G401.6 (cell line): ENCODE results near the gene EHD1.

Experiments used
- FAIRE-seq: peaks from 2 replicates; lab custom pipeline; 2012; peaks lifted over from hg19 to GRCh38; lab: Jason Lieb, UNC

EHD1 gene

GRCh38 chr11:64878494-64879243 is at the start of gene EHD1:
TSS of gene EHD1 (minus strand) at chr11:64878621. CDS start at chr11:64878464, 157 bp downstream.
- peak; percentile 56 for FAIRE-seq

DNA sequence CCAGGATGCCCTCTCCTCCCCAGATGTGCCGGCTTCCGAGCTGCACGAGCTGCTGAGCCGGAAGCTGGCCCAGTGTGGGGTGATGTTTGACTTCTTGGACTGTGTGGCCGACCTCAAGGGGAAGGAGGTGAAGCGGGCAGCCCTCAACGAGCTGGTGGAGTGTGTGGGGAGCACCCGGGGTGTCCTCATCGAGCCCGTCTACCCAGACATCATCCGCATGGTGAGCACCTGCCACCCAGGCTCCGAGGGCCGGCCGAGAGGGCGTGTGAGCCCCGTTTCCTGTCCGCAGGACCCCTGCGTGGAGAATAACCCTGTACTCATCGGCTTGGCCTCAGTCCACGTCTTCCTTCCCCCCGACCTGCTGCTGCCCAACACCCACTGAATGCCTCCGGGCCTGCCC is 48.3 kb upstream of the EHD1 start:
- FAIRE-seq: no peak

- no peak for FAIRE-seq
These were observed 47.4 kb upstream of the EHD1 start for GRCh38 chr11:64925536-64926436.

DNA sequence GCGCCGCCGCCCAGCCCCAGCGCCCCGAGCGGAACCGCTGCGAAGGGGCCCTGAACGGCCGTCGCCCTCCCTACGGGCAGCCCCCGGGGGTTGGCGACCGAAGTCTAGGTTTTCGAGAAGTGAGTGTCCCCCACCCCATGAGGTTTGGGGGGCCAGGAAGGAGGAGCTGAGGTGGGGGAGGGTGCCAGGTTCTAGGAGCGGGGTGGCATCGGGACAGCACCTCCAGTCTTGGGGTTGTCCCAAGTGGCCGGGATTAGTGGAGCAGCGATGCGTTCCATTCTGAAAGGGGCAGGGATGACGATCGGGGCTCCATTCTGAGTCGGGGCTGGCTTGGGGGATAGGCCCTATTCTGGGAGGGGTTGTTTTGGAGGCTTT is 46.5 kb upstream of the EHD1 start:
- FAIRE-seq: no peak

DNA sequence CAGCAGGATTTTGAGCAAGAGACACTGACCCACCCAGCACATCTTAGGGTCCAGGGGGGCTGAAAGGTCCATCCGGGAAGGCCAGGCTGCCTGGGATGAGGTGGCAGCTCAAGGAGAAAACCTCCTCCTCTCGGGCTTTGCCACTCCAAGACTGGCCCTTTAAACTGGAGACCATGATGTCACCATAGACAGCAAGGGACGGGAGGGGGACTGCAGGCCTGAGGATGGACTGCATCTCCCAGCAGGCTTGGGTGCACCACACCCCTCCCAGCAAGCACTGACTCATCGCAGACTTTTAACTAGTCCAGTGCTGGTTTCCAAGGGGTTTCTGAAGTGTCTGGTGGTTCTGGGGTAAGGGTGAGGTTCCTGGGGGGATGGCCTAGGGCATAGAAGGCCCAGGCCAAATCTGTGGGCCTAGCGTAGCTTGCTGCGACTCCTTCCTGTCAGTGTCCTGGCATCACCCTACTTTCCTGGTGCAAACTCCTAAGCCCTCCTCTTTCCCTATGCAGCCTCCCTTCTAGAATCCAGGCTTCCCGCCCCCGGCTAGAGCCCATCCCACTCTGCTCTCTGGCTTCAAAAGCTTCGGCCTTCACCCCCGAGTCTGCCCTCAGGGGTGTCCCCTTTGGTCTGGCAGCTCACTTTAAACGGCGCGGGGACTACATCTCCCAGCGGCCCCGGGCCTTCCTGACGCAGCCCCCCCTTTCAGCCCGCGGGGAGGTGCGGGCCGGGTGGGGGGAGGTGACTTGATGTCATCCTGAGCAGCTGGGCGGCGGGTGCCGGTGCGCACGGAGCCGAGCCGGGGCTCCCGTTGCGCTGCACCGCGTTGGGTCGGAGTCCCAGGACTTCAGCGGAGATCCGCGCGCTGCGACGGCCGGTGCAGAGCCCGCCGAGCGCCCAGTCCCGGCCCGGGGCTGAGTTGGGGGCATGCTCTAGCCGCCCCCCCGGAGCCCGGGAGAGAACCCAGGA is 45.8 kb upstream of the EHD1 start, which contains the start of gene PPP2R5B:
PPP2R5B (plus strand) TSS at position 746 of the 966 bp plus-strand sequence. CDS start 1,046 bp downstream, outside the sequence.
- peak; percentile 97 for FAIRE-seq

GRCh38 chr11:64923151-64923661 is 44.8 kb upstream of the EHD1 start:
- no peak for FAIRE-seq

DNA sequence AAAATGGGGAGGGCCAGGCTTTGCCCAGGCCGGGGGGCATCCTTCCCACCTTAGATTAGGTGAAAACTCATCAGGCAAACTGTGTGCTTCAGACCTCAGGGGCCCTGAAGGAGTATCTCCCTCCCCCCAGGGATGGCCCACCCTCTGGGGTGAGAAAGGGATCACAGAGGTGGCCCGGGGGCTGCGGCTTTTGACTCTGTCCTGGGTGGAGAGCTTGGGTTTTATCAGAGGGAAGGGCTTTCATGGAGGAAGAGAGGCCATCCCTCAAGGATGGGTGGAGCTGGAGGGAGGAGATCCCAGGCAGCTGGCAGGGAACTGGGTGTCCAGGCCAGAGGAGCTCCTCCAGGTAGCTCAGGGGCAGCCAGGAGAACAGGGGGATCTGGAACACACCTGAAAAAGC is 43.0 kb upstream of the EHD1 start:
- no peak for FAIRE-seq

- no peak for FAIRE-seq
These were observed 41.7 kb upstream of the EHD1 start for GRCh38 chr11:64920124-64920523.

- no peak for FAIRE-seq
These were observed 41.2 kb upstream of the EHD1 start for GRCh38 chr11:64919627-64920026.

- no peak for FAIRE-seq
These were observed 39.6 kb upstream of the EHD1 start for GRCh38 chr11:64918017-64918416.

- no peak for FAIRE-seq
These were observed 39.2 kb upstream of the EHD1 start for GRCh38 chr11:64917663-64917995.

DNA sequence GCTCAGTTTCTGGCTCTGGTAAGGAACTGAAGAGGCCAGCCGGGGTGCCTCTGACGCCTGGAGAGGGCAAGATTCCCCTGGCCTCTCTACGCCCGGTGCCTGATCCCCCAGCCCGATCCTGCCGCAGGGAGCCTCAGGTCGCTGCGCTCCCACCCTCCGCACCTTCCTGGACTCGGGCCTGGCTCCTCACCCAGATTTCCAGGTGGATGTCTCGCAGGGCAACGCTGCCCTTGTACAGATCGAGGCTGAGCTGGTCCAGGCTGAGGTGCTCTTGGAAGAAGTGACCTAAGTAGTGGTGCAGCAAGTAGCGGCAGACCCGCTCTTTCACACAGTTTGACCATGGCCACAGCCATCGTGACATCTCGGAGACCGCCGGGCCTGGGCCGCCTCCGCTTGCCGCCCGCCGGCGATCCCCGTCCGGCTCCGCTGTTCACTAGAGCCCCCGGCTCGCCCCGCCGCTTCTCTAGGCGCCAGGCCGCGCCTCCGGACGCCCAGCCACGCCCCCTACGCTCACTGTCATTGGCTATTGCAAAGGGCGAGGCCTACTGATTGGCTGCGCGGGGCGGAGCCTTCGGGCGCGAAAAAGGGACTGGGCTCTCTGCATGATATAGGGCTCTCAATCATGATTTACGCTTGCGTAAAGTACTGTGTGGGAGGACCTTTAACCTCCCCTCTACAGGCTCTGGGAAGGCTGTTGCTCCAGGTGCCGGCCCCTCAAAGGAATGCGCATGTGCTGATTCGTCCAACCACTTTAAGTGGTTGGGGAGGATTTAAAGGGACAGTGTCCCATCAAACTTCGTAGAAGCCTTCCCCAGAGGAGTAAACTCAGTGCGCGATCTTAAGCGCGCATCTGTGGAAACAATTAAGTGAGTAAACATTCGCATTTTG is 38.6 kb upstream of the EHD1 start, which contains the start of gene ATG2A:
ATG2A (minus strand) TSS at position 435 of the 888 bp plus-strand sequence; CDS start at position 361, 74 bp downstream.
- peak; percentile 99 for FAIRE-seq

- FAIRE-seq: no peak
These were observed 37.8 kb upstream of the EHD1 start for GRCh38 chr11:64916040-64916774.

DNA sequence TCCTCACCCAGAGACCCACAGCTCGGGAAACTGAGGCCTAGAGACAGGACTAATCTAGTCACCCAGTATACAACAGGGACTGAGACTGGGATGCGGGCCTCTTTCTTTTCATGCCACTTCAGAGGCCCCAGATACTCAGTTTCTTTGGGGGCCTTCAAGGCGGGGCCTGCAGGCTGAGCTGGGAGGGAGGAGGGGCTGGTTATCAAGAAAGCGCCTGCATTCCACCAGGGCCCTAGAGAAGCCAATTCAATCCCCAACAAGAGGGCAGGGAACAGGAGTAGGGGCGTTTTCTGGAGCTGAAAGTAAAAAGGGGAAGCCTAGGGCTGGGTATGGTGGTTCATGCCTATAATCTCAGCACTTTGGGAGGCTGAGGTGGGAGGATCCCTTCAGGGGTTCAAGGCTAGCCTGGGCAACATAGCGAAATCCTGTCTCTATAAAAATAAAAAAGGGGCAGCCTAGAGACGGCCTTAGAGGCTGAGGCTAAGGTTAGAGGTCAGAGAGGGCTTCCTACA is 37.0 kb upstream of the EHD1 start:
- FAIRE-seq: no peak

GRCh38 chr11:64914123-64914522 is 35.7 kb upstream of the EHD1 start:
- FAIRE-seq: no peak

DNA sequence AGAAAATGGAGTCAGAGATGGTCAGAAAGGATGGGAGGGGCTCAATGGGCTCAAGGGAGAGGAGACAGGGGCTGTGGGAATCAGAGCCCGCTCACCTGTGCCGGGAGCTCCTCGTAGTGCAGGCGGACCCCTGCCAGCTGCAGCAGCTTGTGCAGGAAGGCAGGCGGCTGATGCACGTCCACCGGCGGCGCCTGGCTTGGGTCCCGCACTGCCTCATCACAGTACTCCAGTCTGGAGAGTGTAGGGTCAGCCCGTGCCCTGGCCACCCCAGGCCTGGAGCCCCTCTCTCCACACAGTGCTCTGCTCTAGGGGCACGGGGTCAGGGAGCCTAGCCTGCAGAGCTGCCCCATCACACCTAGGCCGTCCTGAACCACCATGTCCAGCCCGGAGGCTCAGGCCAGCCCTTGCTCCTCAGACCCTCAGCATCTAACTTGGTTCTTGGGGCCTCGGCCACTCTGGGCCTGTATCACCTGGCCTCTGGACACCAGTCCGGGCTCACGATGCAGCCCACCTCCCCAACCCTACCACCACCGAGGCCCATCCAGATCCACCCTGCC is 34.8 kb upstream of the EHD1 start:
- no peak for FAIRE-seq

GRCh38 chr11:64911689-64912088 is 33.3 kb upstream of the EHD1 start:
- FAIRE-seq: no peak

- no peak for FAIRE-seq
These were observed 32.7 kb upstream of the EHD1 start for GRCh38 chr11:64911142-64911541.

GRCh38 chr11:64910451-64911093 is 32.2 kb upstream of the EHD1 start:
- FAIRE-seq: no peak
